GM19455 (cell line): ENCODE results near the gene MYL9.

Experiments used
- ATAC-seq: cut with Tn5 transposase; IDR thresholded peaks from one replicate; pipeline ENCODE4 v1.9.1; 2021; ENCODE audit not compliant: unreplicated experiment

Gene MYL9

GRCh38 chr20:36525620-36526365, 15.5 kb upstream of the MYL9 start:
- no peak for ATAC-seq

- ATAC-seq = no peak
Observed at GRCh38 chr20:36526521-36527011, 14.8 kb upstream of the MYL9 start.

- ATAC-seq = no peak
Observed at GRCh38 chr20:36527331-36528125, 13.8 kb upstream of the MYL9 start.

DNA sequence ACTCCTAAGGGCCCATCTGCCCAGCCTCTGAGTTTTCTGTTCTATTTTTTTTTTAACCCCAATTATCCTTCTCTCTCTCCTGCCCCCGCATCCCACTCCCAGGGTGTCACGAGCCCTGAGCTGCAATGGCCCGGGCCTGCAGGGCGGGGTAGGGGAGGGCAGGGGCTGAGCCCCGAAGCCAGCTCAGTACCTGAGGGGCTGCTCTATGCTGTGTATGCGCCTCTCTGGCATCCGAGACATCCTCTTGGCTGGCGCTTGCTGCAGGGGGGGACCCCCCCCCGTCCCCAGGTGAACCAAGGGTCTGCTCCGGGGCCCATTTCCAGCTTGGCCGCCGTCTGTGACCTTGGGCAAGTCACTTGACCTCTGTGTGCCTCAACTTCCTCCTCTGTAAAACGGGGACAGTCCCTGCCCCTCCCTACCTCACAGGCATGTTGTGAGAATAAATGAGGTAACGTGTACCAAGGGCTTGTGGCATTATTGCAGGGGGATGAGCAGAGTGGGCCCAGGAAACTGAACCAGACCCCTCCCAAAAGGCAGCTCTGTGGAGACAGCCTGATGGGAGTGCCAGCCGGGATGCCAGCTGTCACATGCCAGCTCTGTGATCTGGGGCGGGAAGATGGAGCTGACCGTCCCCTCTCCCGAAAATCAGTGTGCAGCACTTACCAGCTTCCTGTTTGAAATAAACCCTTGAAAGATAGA, 13.0 kb upstream of the MYL9 start:
- no peak for ATAC-seq

GRCh38 chr20:36528875-36529417, 12.4 kb upstream of the MYL9 start:
- ATAC-seq = no peak

DNA sequence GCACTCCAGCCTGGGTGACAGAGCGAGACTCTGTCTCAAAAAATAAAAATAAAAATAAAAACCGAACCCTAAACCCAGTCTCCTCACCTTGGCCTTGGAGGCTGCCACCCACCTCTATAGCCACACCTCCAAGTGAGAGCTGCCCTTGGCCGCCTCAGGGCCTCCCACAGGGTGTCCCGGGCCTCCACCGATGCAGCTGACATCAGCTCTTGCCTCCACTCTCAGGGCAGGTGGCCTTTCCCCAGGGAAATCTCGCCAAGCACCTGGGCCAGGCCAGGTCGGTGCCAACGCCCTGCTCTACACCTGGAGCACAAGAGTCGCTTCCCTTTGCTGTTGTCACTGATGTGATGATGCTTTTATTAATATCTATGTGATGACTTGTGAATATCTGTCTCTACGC, 8.9 kb upstream of the MYL9 start:
- no peak for ATAC-seq

DNA sequence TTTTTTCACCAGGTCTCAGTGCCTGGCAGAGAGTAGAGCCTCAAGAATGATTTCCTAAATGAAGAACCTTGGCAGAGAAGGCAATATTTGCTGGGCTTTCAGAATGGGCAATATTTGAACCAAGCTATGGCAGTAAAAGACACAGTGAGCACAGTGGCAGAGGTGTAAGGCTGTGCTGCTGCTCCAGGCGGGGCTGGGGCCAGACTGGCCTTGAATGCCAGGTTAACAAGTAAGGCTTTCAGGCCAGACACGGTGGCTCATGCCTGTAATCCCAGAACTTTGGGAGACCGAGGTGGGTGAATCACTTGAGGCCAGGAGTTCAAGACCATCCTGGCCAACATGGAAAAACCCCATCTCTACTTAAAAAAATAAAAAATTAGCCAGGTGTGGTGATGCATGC, 8.5 kb upstream of the MYL9 start:
- ATAC-seq = no peak

DNA sequence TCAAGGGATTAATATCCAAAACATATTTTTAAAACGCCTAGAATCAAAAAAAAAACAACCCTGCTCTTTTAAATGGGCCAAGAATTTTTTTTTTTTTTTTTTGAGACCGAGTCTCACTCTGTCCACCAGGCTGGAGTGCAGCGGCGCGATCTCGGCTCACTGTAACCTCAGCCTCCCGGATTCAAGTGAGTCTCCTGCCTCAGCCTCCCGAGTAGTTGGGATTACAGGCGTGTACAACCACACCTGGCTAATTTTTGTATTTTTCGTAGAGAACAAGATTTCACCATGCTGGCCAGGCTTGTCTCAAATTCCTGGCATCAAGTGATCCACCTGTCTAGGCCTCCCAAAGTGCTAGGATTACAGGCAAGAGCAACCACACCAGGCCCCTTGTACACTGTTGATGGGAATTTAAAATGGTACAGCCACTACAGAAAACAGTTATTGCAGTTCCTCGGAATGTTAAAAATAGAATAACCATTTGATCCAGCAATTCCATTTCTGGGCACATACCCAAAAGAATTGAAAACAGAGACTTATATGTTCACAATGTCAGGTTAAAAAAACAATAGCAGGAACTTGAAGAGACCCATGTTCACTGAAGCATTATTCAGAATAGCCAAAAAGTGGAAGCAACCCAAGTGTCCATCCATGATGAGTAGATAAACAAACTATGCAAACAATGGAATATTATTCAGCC, 3.1 kb upstream of the MYL9 start:
- ATAC-seq = no peak

DNA sequence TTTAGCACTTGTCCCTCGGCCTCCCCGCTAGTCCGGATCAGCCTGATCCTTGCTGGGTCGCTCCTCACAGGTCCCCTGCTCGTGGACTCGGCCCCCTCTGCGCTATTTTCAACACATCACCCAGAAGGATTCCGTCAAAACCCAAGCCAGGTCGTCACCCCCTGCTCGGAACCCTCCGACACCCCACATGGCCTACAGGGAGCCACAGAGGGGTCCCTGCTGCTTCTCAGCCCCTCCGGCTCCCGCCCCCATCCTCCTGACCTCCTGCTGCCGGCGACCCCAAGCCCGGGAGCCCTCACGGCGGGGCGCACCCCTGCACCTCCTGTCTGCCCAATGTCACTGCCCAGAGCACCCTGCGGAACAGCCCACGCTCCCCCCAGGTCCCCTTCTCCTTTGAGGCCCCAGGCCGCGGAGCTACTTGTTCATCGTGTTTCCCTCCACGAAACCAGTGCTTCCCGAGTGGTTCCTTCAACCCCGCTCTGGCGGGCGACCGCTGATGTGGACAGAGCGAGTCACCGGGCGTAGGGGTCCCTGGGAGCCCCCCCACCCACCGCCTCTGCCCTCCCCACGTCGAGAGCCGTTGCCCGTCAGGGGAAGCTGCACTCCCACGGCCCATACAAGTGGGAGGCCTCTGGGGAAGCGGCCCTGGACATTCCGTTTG, 638 bp upstream of the MYL9 start:
- ATAC-seq = no peak

- no peak for ATAC-seq
Observed at GRCh38 chr20:36541768-36542488, 609 bp downstream of the MYL9 start.

DNA sequence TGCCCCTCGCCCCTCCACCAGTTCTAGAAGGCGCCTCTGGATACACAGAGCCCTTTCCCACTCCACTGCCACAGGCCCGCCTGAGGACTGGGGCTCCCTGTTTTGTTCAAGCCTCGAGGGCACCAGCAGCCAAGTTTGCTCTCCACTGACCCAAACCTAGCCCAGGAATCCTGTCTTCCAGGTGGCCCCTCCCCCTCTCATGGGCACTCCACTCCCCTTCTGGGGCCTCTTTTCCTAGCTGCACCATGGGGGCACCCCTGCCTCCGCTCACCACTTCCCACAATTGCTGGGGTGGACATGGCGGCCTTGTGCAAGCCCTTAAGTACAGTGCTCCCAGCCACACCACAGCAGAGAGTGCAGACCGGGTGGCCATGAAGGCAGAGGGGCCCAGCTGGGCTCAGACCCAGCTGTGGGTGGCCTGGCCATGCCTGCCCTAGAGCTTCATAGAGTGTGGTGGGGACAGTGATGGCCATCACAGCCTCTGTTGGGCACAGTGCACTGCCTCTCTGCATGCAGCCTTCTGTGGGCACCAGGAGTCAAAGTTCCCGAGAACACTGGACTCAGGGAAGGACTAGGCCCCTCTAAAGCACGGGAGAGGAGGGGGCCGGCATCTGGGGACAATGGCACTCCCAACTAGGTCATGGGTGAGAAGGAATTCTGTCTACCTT, 1.3 kb downstream of the MYL9 start:
- no peak for ATAC-seq

DNA sequence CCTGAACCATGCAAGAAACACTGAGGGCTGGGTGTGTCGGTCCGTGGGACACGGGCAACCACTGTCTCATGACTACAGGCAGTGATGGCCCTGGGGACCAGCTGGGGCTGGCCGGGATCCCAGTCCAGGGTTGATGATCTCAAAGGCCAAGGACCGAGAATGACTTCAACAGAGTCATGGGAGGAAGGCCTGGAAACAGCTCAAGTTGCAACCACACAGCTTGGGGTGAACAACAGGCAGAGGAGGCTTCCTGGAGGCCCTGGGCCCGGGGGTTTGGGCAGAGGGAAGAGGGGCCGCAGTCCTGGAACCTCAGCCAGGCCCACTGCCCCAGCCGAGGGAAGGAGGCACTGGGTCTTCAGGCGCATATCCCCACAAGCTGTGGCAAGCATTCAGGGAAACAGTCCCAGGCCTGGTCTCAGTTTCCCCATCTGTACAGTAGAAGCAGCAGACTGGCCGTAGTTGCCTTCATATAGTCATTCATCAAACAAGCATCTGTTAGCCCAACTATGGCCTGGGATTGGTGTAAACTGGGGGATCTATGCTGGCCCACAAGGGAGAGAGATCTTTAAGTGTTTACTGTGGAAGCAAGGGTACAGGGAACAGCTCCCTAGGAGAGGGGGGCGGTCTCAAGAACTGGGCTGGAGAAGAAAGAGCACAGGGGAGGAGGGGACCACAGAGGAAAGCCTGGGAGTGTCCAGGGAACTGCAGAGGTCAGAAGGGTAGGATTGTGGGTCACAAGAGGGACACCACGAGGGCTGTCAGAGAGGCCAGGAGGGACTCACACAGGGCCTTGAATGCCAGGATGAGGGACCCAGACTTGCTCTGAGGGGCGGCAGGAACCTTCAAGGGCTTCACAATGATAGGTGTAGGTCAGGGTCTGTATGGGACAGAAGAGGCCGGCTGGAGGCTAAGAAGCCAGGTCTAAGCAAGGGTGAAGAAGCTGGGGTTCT, 2.1 kb downstream of the MYL9 start:
- ATAC-seq = no peak

DNA sequence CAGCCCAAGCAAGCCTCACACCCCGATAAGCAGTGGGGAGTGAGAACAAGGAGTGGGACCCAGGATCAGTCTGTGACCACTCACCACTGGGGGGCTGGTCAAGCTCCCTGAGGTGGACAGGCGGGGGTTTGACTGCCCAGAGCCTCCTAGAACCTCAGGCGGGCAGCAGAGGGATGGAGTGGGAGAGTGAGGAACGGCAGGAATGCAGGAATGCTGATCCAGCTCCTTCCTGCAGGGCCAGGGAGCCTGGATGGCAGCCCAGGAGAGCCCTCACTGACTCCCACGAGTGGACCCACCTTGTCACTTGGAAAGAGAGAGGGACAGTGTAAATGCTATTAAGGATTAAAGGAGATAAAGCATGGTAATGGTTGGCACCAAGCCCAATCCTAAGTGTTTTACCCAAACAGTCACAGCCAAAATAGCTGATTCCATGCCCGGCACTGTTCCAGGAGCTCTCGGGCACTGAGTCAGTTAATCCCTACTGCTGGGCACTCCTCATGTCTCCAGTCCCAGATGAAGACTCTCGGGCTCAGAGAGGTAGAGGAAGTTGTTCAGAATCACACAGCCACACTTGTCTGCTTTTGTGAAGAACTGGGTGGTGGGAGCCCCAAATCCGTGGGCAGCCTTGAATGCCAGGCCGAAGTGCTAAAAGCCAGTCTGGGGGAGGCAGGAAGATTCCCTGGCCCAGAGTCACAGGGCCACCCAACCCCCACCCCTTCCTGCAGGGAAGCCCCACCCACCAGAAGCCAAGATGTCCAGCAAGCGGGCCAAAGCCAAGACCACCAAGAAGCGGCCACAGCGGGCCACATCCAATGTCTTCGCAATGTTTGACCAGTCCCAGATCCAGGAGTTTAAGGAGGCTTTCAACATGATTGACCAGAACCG, 3.1 kb downstream of the MYL9 start:
- ATAC-seq = no peak

- ATAC-seq = no peak
Observed at GRCh38 chr20:36546111-36546736, 4.9 kb downstream of the MYL9 start.

GRCh38 chr20:36547186-36548005, 6.1 kb downstream of the MYL9 start:
- no peak for ATAC-seq

DNA sequence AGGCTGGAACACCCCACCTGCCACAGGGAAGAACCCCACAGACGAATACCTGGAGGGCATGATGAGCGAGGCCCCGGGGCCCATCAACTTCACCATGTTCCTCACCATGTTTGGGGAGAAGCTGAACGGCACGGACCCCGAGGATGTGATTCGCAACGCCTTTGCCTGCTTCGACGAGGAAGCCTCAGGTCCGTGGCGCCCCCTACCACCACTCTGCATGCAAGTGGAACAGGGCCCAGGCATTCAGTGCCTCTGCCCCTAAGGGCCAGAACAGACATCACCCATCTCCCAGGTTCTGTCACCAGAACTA, 6.6 kb downstream of the MYL9 start:
- no peak for ATAC-seq
